CD14-positive monocyte (primary cell): ENCODE data around the gene RNF223. TPM values are rescaled to one million over a fixed set of nuclear protein-coding genes. Genes with fewer than 3 reads are reported as not detected.

Experiments
- DNase-seq, 3 donors: peaks; one replicate each; pipeline ENCODE4 v3.0.0-alpha.2; 2011 to 2022
- H2AFZ ChIP-seq: 2 replicates; pipeline ENCODE4 v1.6.0; 2012; ENCODE audit warnings: mild to moderate bottlenecking, low read depth, low read length, inconsistent platforms; ENCODE audit not compliant: insufficient read depth, poor library complexity, severe bottlenecking
- H3K27ac ChIP-seq, 2 donors: 1 replicate in 1 of 2; 2 replicates in 1 of 2; pipeline ENCODE4 v1.5.1; 2012 to 2013; ENCODE audit warnings: low read length in 2 of 2, control low read depth in 1 of 2, inconsistent platforms in 1 of 2, low read depth in 1 of 2, mild to moderate bottlenecking in 1 of 2
- H3K27me3 ChIP-seq, 2 donors: one replicate each; pipeline versions ENCODE4 v1.6.0 to v1.6.1; 2011 to 2013; ENCODE audit warnings: low read length in 2 of 2; ENCODE audit not compliant: control insufficient read depth in 2 of 2, insufficient read depth in 2 of 2
- H3K36me3 ChIP-seq, 2 donors: replicated peaks in 1 of 2; 1 replicate in 1 of 2; 2 replicates in 1 of 2; pipeline versions ENCODE4 v1.5.1 to v1.6.1; 2012 to 2013; ENCODE audit warnings: low read length in 2 of 2, control low read depth in 1 of 2, inconsistent platforms in 1 of 2, mild to moderate bottlenecking in 1 of 2; ENCODE audit not compliant: insufficient read depth in 2 of 2, control insufficient read depth in 1 of 2
- H3K4me1 ChIP-seq, 2 donors: 1 replicate in 1 of 2; 2 replicates in 1 of 2; pipeline versions ENCODE4 v1.5.1 to v1.6.1; 2012 to 2013; ENCODE audit warnings: low read length in 2 of 2, control low read depth in 1 of 2, inconsistent platforms in 1 of 2, mild to moderate bottlenecking in 1 of 2, moderate library complexity in 1 of 2; ENCODE audit not compliant: insufficient read depth in 2 of 2, control insufficient read depth in 1 of 2
- H3K4me2 ChIP-seq: replicated peaks from 2 replicates; pipeline ENCODE3; 2012; ENCODE audit warnings: low read length, moderate library complexity, mild to moderate bottlenecking; ENCODE audit not compliant: poor library complexity, severe bottlenecking; ENCODE audit errors: extremely low read depth
- H3K4me3 ChIP-seq, 3 experiments: fragments of 200-600 bp in 1 of 3; sonication (generic) in 1 of 3; replicated peaks in 1 of 3; 1 replicate in 2 of 3; 2 replicates in 1 of 3; pipeline ENCODE4 v1.5.1; 2011 to 2013; ENCODE audit warnings: low read length in 3 of 3, mild to moderate bottlenecking in 3 of 3, control low read depth in 2 of 3, low read depth in 2 of 3, inconsistent platforms in 1 of 3, moderate library complexity in 1 of 3
- H3K79me2 ChIP-seq: 2 replicates; pipeline ENCODE4 v1.6.0; 2012; ENCODE audit warnings: mild to moderate bottlenecking, control low read depth, inconsistent platforms, low read length, moderate library complexity; ENCODE audit not compliant: insufficient read depth
- H3K9ac ChIP-seq: 2 replicates; pipeline ENCODE4 v1.6.0; 2017; ENCODE audit warnings: low read length, mild to moderate bottlenecking; ENCODE audit not compliant: insufficient read depth, poor library complexity, severe bottlenecking
- H3K9me3 ChIP-seq, 2 donors: replicated peaks in 1 of 2; 1 replicate in 1 of 2; 2 replicates in 1 of 2; pipeline versions ENCODE4 v1.5.1 to v1.6.1; 2012 to 2013; ENCODE audit warnings: low read length in 2 of 2, control low read depth in 1 of 2; ENCODE audit not compliant: control insufficient read depth in 1 of 2, insufficient read depth in 1 of 2
- H4K20me1 ChIP-seq: 2 replicates; pipeline ENCODE4 v1.6.0; 2012; ENCODE audit warnings: mild to moderate bottlenecking, low read length, control low read depth, moderate library complexity; ENCODE audit not compliant: insufficient read depth
- H3K27ac Mint-ChIP-seq, 7 donors: one replicate each; pipeline ENCODE4 v1.8.0; 2020; ENCODE audit warnings: mild to moderate bottlenecking in 7 of 7, mixed read lengths in 7 of 7, moderate library complexity in 6 of 7, inconsistent platforms in 2 of 7
- H3K27me3 Mint-ChIP-seq, 3 donors: one replicate each; pipeline ENCODE4 v1.8.0; 2021 to 2022; ENCODE audit warnings: low read depth in 3 of 3, mild to moderate bottlenecking in 3 of 3, mixed read lengths in 3 of 3, moderate library complexity in 3 of 3, inconsistent platforms in 1 of 3
- H3K36me3 Mint-ChIP-seq, 2 donors: one replicate each; pipeline ENCODE4 v1.8.0; 2020; ENCODE audit warnings: mixed read lengths in 2 of 2, inconsistent platforms in 1 of 2, mild to moderate bottlenecking in 1 of 2
- H3K4me1 Mint-ChIP-seq: one replicate; pipeline ENCODE4 v1.8.0; 2020; ENCODE audit warnings: mild to moderate bottlenecking, mixed read lengths
- H3K4me3 Mint-ChIP-seq, 2 donors: one replicate each; pipeline ENCODE4 v1.8.0; 2020; ENCODE audit warnings: mild to moderate bottlenecking in 2 of 2, mixed read lengths in 2 of 2, moderate library complexity in 1 of 2
- H3K9me3 Mint-ChIP-seq, 7 donors: one replicate each; pipeline ENCODE4 v1.8.0; 2020 to 2022; ENCODE audit warnings: mixed read lengths in 7 of 7, mild to moderate bottlenecking in 6 of 7, moderate library complexity in 6 of 7, inconsistent platforms in 2 of 7
- CTCF ChIP-seq: fragments of 200-600 bp; IDR thresholded peaks from one replicate; pipeline ENCODE4 v1.8.0; 2022; ENCODE audit warnings: antibody characterized with exemption, mild to moderate bottlenecking
- WGBS: methylation state at CpG from one replicate; pipeline ENCODE4 v1.1.5; 2013; ENCODE audit warnings: missing lambda C conversion rate; ENCODE audit not compliant: insufficient coverage; 5-methylcytosine and 5-hydroxymethylcytosine counted together
- intact Hi-C, 2 donors: fragments of 100-400 bp; cut with micrococcal nuclease; formaldehyde crosslinking; loops; one replicate each; pipeline versions ENCODE4 v1.15.0 to v1.15.1; 2023
- polyA plus RNA-seq, 3 donors: library from polyadenylated mRNA; depleted of rRNA in 1 of 3; unstranded in 2 of 3; stranded (reverse) in 1 of 3; fragments of 300-500 nt in 2 of 3; fragments of >200 nt in 1 of 3; fragmentation: Illumina TruSeq in 2 of 3; gene quantifications; 1 replicate in 2 of 3; 2 replicates in 1 of 3; pipeline ENCODE4 v1.2.3, GENCODE V29; 2012 to 2021

The RNF223 gene
- polyA plus RNA-seq, 3 donors, result not detected

- Histone ChIP-seq H3K9ac (no peak overlapping the region), H3K27me3 (peaks cover 0 to 19% of the 10 kb centered on the region in 2 donors), H3K4me1 (peaks cover 5 to 15% of the 10 kb centered on the region in 2 donors), H4K20me1 (no peaks in the 10 kb centered on the region), H3K79me2 (no peaks in the 10 kb centered on the region), H3K4me3 (no peak overlapping the region), H3K27ac (no peak overlapping the region), H3K36me3 (no peaks in the 10 kb centered on the region), H3K9me3 (no peaks in the 10 kb centered on the region), H2AFZ (no peak overlapping the region), H3K4me2 (no peak overlapping the region)
- no peak for TF ChIP-seq CTCF
- Mint-ChIP-seq H3K36me3 (no peaks in the 10 kb centered on the region), H3K27ac (no peak overlapping the region), H3K4me3 (no peak overlapping the region), H3K27me3 (peaks cover 14 to 41% (median 20%) of the 10 kb centered on the region in 3 donors), H3K4me1 (peaks cover 3% of the 10 kb centered on the region), H3K9me3 (peaks cover 0 to 4% (median 0%) of the 10 kb centered on the region in 7 donors)
- no peak for DNase-seq
- WGBS, result 84% methylated on average over 43 of the region's 56 CpGs
- intact Hi-C loops, result no loop called here
These were observed 2.4 kb downstream of the RNF223 start for GRCh38 chr1:1071486-1072298.

- Histone ChIP-seq H3K79me2 (no peaks in the 10 kb centered on the region), H3K27me3 (peaks cover 0 to 19% of the 10 kb centered on the region in 2 donors), H3K9me3 (no peaks in the 10 kb centered on the region), H3K4me3 (peak overlapping the region in 1 of 3 experiments; percentile 85), H3K9ac (no peak overlapping the region), H3K4me2 (peak overlapping the region; percentile 78), H4K20me1 (no peaks in the 10 kb centered on the region), H3K27ac (no peak overlapping the region), H2AFZ (peak overlapping the region; percentile 86), H3K4me1 (peaks cover 5 to 15% of the 10 kb centered on the region in 2 donors), H3K36me3 (no peaks in the 10 kb centered on the region)
- Mint-ChIP-seq H3K27ac (peak overlapping the region in 3 of 7 donors; percentile 51 to 81 (median 60)), H3K9me3 (peaks cover 0 to 4% (median 0%) of the 10 kb centered on the region in 7 donors), H3K27me3 (peaks cover 21 to 52% (median 29%) of the 10 kb centered on the region in 3 donors), H3K4me3 (peak overlapping the region in 1 of 2 donors; percentile 66), H3K4me1 (peaks cover 7% of the 10 kb centered on the region), H3K36me3 (no peaks in the 10 kb centered on the region)
- WGBS, result 72% methylated on average over 36 of the region's 40 CpGs
- intact Hi-C loops, result loop anchor here in 1 of 2 donors (5.0 to 10.0 kb wide), 2 partner anchors 38 to 85 kb away; partner anchors contain the start of gene PERM1
- DNase-seq, result peak; percentile 17 to 70 (median 45)
- no peak for TF ChIP-seq CTCF
These were observed 4.1 kb downstream of the RNF223 start for GRCh38 chr1:1069711-1070676.
